Measurements from ENCODE around the gene CFAP57.

- no peak for TF ChIP-seq RAD21 (conservative IDR thresholded peaks at IDR 0.05)
- no peak for TF ChIP-seq CTCF (IDR thresholded peaks at IDR 0.05; ENCODE audit: poor library complexity, severe bottlenecking)
- TF ChIP-seq POLR2AphosphoS5 (IDR thresholded peaks at IDR 0.05): no peak
- TF ChIP-seq TAF1 (IDR thresholded peaks at IDR 0.05; ENCODE audit: low read depth): no peak
- TF ChIP-seq EP300 (conservative IDR thresholded peaks at IDR 0.05; ENCODE audit: poor library complexity, severe bottlenecking): no peak
- no peak for TF ChIP-seq EZH2 (IDR thresholded peaks at IDR 0.05; ENCODE audit: borderline replicate concordance, insufficient read depth, low read length, poor library complexity, severe bottlenecking)
Observed at GRCh38 chr1:43229826-43230780, 58.0 kb downstream of the CFAP57 start.

Measured in neural cell (in vitro differentiated cells).